ENCODE results near the gene PRRC2B. TPM values are rescaled to one million over a fixed set of nuclear protein-coding genes. Genes with fewer than 3 reads are reported as not detected.
"Not testable (repeated sequence)": the region's sequence is repeated elsewhere in the genome, so short reads cannot be mapped to it uniquely, and the experiment has no call there.

PRRC2B gene
- total RNA-seq, 1 donor from 2014 or later, result 190 TPM

DNA sequence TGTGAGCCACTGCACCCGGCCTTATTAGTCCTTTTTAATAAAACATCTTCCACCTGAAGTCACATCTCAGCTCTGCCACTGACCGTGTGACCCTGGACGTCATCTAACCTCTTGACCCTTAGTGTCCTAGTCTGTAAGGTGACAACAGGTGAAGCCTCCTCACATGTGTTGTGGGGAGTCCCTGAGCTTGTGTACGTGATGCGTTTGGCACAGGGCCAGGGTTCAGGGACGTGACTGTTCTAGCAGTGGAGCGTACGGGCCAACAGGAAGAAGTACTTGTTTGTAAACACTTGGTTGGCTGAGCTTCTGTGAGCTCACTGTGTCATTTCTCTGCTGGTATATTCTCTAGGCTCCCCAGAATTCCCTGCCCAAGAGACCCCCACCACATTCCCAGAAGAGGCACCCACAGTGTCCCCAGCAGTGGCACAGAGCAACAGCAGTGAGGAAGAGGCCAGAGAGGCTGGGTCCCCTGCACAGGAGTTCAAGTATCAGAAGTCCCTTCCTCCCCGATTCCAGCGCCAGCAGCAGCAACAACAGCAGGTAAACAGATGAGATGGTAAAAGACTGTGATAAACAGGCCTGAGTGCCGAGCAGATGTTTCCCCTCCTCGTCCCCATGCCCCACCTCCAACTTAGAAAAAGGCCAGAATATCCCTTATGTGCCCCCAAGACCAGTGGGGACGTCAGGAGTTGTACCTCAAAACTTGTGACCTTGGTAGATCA lies 73.5 kb downstream of the PRRC2B start:
- intact Hi-C loops (cut with micrococcal nuclease), result no loop called here

DNA sequence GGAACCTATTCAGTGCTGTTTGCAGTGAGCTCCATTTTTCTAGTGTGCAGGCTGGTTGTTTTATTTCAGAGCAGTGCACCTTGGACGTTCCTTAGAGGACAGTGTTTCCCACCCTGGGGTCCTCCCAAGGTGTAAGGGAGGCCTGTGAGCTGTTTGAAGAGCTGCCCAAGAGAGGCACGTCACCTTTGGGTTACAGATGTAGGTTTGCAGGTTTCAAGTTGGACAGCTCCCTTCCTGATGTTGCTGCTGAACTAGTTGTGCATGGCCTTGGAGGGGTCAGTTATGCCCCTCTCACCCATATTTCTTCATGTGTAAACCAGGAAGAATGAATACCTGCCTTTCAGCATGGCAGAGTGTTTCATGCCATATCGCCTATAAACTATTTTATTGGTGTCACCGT lies 74.1 kb downstream of the PRRC2B start:
- intact Hi-C loops (cut with micrococcal nuclease), result no loop called here

DNA sequence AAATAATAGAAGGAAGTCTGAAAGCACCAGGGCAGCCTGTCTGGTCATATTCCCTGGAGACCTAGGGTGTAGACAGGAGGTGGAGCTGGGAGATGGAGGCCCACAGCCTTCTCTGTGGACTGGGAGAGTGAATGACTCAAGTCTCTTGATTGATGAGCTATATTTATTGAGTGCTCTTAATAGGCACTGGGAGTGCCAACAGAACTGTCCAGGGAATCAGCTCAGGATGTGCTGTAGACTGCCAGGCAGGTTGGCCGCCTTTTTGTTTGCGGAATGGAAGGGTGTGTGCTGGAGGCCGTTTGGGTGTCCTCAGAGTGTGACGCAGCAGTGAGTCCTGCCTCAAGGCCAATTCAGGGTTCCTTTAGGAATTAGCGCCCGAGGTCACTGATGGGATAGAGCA lies 75.5 kb downstream of the PRRC2B start:
- intact Hi-C loops (cut with micrococcal nuclease), result no loop called here

DNA sequence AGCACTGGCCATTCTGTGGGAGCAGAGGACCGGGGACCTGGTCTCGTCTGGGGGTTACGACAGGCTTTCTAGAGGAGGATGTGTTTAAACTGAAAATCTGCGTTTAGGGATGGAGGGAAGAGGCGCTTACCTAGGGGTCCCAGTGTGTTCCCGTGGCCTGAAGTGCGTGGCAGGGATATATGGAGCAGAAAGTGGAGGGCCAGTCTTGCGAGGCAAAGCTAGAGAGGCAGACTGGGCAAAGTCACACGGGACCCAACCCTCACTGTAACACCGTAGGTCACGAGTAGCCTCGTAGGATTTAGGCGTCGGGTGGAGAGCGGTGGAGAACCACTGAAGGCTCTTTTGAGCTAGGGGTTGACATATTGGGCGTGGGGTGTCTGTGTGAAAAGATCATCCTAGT lies 76.1 kb downstream of the PRRC2B start:
- intact Hi-C loops (cut with micrococcal nuclease), result no loop called here

DNA sequence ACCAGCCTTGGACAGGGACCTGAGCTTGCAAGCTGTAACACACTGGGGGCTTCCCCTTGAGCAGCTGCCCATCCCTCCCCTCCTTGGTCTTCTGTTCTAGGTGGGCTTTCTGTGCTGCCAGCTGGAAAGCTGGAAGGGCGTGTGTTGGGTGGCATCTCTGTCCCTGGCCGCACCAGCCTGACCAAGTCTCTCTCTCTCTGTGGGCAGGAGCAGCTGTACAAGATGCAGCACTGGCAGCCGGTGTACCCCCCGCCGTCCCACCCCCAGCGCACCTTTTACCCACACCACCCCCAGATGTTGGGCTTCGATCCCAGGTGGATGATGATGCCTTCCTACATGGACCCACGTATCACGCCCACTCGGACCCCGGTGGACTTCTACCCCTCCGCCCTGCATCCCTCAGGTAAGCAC lies 76.7 kb downstream of the PRRC2B start:
- intact Hi-C loops (cut with micrococcal nuclease), result no loop called here

DNA sequence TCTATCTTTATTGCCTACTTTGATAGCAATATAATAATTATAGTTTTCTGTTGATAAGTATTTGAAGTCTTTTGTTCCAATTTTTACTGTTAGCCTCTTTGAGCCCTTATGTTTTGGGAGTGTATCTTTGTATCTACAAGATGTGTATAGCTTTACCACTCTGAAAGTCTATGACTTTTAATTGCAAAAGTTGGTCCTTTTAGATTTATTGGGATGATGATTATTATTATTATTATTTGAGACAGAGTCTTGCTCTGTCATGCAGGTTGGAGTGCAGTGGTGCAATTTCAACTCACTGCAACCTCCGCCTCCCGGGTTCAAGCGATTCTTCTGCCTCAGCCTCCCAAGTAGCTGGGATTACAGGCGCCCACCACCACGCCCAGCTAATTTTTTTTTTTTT lies 78.2 kb downstream of the PRRC2B start:
- intact Hi-C loops (cut with micrococcal nuclease), result not testable (repeated sequence)

DNA sequence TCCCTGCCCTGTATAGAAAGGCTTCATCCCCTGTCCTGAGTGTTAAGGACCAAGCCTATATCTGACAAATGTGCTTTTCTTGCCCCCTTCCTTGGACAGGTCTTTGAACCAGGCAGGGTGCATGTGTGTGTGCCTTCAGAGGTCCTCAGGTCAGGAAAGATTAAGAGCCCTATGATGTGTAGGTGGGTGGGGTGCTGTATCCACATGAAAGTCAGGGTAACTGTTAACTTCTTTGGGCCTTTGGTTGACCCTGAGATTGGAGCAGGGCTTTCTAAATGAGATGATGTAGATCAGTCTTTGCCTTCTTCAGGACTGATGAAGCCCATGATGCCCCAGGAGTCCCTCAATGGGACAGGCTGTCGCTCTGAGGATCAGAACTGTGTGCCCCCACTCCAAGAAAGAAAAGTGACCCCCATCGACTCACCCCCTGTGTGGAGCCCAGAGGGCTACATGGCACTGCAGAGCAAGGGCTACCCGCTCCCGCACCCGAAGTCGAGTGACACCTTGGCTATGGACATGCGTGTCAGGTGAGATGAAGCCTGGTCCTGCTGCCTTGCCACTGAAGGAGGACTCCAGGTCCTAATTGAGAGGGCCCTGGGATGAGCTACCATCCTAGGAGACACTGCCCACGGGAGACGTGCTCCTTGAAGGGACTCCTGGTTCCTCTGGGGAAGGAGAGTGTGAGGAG lies 79.5 kb downstream of the PRRC2B start:
- intact Hi-C loops (cut with micrococcal nuclease), result no loop called here

DNA sequence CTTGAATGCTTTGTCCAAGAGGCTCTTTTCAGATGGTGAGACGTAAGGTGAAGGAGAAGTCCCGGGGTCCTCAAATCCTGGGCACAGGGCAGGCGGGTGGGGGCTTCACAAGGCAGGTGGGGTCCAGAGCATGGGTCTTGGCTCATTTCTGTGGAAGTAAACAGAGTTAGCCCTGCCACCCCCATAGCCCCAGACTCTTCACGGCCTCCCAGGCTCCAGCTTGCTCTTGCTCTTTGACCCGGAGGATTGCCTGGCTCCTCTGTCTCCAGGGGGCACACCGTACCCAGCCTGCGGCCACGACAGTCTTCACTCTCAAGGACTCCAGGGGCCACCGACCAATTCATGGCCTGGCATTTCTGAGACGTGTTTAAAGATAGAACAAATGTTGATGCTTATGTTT lies 80.0 kb downstream of the PRRC2B start:
- intact Hi-C loops (cut with micrococcal nuclease), result no loop called here

DNA sequence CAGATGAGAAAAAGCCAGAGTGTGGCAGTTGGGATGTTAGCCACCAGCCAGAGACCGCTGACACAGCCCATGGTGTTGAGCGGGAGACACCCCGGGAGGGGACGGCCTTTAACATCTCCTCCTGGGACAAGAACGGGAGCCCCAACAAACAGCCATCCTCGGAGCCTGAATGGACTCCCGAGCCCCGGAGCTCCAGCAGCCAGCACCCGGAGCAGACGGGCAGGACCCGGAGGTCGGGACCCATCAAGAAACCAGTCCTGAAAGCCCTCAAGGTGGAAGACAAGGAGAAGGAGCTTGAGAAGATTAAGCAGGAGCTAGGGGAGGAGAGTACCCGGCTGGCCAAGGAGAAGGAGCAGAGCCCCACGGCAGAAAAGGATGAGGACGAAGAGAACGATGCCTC lies 80.8 kb downstream of the PRRC2B start:
- intact Hi-C loops (cut with micrococcal nuclease), result no loop called here

DNA sequence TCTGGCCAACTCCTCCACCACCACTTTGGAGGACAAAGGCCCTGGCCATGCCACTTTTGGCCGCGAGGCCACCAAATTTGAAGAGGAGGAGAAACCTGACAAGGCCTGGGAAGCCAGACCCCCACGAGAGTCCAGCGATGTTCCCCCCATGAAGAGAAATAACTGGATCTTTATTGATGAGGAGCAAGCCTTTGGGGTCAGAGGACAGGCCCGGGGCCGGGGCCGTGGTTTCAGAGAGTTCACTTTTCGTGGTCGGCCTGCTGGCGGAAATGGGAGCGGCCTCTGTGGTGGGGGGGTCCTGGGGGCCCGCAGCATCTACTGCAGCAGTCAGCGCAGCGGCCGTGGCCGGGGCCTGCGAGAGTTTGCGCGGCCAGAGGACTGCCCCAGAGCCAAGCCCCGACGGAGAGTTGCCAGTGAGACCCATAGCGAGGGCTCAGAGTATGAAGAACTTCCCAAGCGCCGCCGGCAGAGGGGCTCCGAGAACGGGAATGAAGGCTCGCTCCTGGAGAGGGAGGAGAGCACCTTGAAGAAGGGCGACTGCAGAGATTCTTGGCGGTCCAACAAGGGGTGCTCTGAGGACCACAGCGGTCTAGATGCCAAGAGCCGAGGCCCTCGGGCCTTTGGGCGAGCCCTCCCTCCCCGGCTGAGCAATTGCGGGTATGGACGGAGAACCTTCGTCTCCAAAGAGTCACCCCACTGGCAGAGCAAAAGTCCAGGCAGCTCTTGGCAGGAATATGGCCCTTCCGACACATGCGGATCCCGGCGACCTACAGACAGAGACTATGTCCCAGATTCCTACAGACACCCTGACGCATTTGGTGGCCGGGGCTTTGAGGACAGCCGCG lies 81.4 kb downstream of the PRRC2B start:
- intact Hi-C loops (cut with micrococcal nuclease), result no loop called here

DNA sequence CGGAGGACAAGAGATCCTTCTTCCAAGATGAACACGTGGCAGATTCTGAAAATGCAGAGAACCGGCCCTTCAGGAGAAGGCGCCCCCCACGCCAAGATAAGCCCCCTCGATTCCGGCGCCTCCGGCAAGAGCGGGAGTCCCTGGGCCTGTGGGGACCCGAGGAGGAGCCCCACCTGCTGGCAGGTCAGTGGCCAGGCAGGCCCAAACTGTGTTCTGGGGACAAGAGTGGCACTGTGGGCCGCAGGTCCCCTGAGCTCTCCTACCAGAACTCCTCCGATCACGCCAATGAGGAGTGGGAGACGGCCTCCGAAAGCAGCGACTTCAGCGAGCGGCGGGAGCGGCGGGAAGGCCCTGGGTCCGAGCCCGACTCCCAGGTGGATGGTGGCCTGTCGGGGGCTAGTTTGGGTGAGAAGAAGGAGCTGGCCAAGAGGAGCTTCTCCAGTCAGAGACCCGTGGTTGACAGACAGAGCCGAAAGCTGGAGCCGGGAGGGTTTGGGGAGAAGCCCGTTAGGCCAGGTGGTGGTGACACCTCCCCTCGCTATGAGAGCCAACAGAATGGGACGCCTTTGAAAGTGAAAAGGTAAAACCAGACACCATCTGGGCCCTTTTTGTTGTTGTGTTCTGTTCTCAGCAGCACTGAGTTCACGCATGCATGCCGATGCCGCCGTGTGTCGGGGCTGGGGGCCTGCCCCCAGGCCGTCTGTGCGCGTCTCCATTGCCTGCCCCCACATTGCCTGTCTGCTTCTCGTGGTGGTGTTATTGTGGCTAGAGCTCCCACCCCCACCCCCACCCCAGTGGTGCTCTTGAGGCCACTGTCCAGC lies 82.3 kb downstream of the PRRC2B start:
- intact Hi-C loops (cut with micrococcal nuclease), result no loop called here

DNA sequence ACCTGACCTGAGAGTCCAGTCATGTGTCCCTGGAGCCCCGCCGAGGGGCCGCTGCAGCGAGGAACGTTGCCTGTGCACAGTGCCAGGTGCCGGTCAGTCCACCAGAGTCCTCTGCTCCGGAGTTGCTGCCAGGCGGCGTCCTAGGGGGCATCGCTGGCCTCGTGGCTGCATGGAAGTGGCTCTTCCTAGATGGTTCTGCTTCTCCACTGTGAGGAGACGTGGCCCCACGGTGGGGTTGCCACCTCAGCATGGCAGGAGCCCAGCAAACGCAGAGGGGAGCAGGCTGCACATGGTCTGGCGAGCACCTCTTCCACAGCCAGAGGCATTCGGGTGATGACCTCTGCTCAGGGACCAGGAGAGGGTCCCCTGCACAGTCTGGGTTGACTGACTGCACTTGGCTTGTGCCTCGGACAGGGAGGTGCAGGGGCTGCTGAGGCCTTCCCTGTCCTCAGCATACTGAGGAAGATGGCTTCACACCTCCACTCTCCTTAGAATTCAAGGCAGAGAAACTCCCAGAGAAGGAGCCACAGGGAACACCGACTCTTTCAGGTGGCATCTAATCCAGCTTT lies 83.0 kb downstream of the PRRC2B start:
- intact Hi-C loops (cut with micrococcal nuclease), result no loop called here

DNA sequence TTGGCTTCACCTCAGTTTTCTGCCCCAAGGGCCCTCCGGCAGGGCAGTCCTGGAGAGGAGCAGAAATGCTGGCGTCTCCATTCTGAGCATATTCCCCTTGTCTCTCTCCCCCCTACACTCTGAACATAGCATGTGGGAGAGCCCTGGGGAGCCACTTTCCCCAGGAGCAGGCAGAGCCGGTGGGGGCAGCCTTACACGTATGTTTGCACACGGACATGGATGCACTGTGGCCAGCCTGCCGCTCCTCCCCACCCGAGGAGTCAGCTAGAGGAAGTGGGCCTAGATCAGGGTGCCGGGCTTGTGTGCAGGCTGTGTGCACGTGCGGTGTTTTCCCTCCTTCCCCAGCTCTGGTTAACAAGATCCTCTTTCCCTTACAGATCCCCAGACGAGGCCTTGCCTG lies 83.5 kb downstream of the PRRC2B start:
- intact Hi-C loops (cut with micrococcal nuclease), result no loop called here

DNA sequence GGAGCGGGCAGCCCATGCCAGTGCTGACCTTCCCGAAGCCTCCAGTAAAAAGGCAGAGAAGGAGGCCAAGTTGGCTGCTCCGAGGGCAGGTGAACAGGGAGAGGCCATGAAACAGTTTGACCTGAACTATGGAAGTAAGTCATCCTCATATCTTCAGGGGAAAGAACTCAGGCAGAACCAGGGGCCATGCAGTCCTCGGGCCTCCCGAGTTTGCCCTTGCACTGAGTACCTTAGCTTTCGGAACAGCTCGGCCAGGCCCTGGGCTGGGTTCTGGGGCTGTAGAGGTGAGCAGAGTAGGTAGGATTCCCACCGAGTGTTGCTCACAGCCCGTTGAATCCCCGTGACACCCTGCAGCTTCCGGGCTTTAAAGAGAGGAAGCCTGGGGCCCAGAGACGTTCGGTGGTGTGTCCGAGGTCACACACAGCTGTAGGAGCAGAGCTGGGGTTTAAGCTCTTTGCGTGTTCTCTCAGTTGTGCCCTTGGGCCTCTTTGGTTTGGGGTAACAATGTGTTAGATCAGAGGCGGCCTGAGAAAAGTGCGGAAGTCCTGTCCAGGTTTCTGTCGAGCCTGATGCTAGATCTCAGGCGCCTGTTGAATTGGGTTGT lies 84.0 kb downstream of the PRRC2B start:
- intact Hi-C loops (cut with micrococcal nuclease), result loop anchor here (1.0 kb wide), 1 partner anchor 128 kb away; no protein-coding TSS in a partner anchor

DNA sequence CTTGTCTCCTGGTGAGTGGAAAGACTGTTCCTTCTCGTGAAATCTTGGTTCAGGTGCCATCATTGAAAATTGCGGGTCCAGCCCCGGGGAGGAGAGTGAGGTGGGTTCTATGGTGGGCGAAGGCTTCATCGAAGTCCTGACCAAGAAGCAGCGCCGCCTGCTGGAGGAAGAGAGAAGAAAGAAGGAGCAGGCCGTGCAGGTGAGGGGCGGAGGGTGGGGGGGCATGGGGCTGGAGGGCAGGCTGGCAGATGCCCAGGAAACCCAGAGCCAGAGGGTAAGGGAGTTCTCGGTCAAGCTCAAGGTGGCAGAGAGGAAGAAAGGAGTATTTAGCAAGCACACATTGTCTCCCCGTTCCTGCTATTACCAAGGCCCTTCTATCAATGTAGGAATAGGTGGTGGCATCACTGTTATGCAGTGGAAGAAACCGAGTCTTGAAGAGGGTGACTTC lies 84.6 kb downstream of the PRRC2B start:
- intact Hi-C loops (cut with micrococcal nuclease), result loop anchor here (1.0 kb wide), 1 partner anchor 128 kb away; no protein-coding TSS in a partner anchor

DNA sequence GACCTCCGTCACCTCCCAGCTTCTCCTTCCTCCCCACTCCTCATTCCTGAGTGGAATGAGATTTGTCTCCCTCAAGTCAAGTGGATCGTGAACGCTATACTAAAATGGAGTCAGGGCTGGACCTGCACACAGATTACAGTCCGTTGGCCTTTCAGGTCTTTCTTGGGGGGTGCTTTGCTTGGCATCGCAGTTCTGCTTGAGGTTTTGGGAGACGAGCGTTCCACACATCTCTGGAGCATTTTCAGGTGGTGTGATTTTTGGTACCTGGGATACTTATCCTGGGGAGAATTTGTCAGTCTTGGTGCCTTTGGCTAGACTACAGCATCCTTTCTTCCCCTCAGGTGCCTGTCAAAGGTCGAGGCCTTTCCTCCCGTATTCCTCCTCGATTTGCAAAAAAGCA lies 85.0 kb downstream of the PRRC2B start:
- intact Hi-C loops (cut with micrococcal nuclease), result loop anchor here (1.0 kb wide), 1 partner anchor 129 kb away; no protein-coding TSS in a partner anchor

DNA sequence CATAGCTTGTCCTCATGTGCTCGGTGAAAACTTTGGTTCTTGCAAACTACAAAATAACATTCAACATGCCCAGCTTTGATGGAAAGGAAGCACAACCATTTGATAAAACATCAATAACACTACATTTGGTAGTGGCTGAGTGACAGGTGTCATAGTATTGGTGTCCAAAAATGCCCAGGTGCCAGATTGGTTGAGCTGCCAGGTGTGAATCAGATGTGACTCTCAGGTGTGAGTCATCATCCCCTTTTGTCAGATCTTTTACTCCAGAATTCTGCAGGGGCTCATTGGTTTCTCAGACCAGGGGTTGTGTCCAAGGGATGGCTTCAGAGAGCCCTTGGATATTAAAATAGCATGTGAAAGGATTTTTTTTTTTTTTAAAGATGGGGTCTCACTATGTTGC lies 86.4 kb downstream of the PRRC2B start:
- intact Hi-C loops (cut with micrococcal nuclease), result no loop called here

DNA sequence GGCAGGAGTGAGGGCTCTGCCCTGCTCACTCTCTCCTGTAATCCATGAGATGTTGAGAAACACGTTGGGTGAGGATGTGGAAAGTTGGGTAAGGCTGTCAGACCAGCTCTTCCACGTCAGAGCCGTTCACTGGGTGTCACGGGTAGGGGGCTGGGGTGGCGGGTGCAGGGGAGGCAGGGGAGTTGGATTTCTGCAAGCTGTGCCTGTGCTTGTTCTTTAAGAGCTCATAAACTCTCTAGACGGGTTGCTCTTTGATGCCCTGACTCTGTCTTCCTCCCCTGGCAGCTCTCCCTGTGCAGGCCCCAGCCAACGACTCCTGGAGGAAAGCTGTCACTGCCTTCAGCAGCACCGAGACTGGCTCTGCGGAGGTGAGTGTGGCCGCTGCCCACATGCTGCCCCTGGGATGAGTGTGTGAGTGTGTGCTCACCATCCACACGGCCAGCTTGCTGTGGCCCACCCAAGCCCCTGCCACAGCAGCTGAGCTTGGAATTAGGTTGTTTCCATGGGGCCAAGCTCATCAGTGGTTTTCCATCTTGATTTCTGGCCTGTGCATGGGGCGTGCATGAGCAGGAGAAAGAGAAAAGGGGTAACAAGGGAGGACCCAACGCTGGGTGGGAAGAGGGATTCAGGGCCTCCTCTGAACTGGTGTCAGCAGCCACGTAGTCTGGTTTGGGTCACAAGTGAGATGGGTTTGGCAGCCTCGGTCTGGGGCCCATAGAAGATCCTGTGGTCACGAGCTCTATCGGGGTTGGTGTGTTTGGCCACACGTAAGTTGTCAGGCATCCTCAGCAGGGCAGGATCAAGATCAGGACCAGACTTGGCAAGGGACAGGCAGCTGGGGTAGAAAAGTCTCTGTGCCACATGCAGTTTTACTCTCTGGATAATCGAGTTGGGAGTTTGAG lies 87.8 kb downstream of the PRRC2B start:
- intact Hi-C loops (cut with micrococcal nuclease), result no loop called here

DNA sequence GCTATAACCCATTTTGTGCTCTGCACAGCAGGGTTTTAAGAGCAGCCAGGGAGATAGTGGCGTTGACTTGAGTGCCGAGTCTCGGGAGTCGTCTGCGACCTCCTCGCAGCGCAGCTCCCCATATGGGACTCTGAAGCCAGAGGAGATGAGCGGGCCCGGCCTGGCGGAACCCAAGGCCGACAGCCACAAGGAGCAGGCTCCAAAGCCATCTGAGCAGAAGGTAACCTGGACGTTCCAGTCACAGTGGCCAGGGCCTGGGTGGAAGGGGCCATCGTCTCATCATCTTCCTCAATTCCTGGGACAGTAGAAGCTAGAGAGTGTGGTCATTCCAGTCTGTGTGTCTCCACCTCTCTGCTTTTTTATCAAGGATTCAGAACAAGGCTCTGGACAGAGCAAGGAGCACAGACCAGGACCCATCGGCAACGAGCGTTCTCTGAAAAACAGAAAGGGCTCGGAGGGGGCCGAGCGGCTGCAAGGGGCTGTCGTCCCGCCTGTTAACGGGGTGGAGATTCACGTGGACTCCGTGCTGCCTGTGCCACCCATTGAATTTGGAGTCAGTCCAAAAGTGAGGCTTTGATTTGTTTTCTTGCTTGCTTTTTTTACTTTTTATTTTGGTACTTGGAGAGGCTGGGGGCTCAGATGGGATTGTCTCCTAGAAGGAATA lies 88.6 kb downstream of the PRRC2B start:
- intact Hi-C loops (cut with micrococcal nuclease), result no loop called here
